ENCODE results near the gene CAGE1. TPM values are rescaled to one million over a fixed set of nuclear protein-coding genes. Genes with fewer than 3 reads are reported as not detected.

Gene CAGE1
- polyA plus RNA-seq, 1 experiment, result not detected

- no peaks in the 10 kb centered on the region; the same call in 1 of the 2 replicates for H3K27me3 ChIP-seq (ENCODE audit: control insufficient read depth, insufficient read depth, low read length)
- POLR2A ChIA-PET, result no interaction called here
- DNase-seq (ENCODE audit: low read depth), result no peak
- no peak overlapping the region for H3K4me3 ChIP-seq (ENCODE audit: low read depth, low read length)
- no peak for TF ChIP-seq CTCF (IDR thresholded peaks at IDR 0.05; ENCODE audit: insufficient read depth, low read depth, low read length)
- no peaks in the 10 kb centered on the region for H3K36me3 ChIP-seq (ENCODE audit: control insufficient read depth, insufficient read depth, low read length)
- CTCF ChIA-PET, result interaction anchor here (0.7 kb wide), 1 partner anchor 75 kb away, joined by 4 read pairs; no protein-coding TSS in a partner anchor
Measured at GRCh38 chr6:7338031-7338430, 51.5 kb downstream of the CAGE1 start.

GRCh38 chr6:7335519-7335918, 54.0 kb downstream of the CAGE1 start:
- Histone ChIP-seq H3K4me3 (ENCODE audit: low read depth, low read length) (no peak overlapping the region), H3K36me3 (ENCODE audit: control insufficient read depth, insufficient read depth, low read length) (no peaks in the 10 kb centered on the region), H3K27me3 (ENCODE audit: control insufficient read depth, insufficient read depth, low read length) (no peaks in the 10 kb centered on the region; the same call in 1 of the 2 replicates)
- ChIA-PET POLR2A (no interaction called here), CTCF (no interaction called here)
- DNase-seq (ENCODE audit: low read depth), result no peak
- no peak for TF ChIP-seq CTCF (IDR thresholded peaks at IDR 0.05; ENCODE audit: insufficient read depth, low read depth, low read length)

- CTCF ChIA-PET, result no interaction called here
Measured at GRCh38 chr6:7334685-7335084, 54.9 kb downstream of the CAGE1 start.

GRCh38 chr6:7332090-7332745, 57.3 kb downstream of the CAGE1 start:
- no peak for DNase-seq (ENCODE audit: low read depth)
- Histone ChIP-seq H3K4me3 (ENCODE audit: low read depth, low read length) (no peak overlapping the region), H3K27me3 (ENCODE audit: control insufficient read depth, insufficient read depth, low read length) (no peaks in the 10 kb centered on the region; the same call in 1 of the 2 replicates), H3K36me3 (ENCODE audit: control insufficient read depth, insufficient read depth, low read length) (no peaks in the 10 kb centered on the region)
- TF ChIP-seq CTCF (IDR thresholded peaks at IDR 0.05; ENCODE audit: insufficient read depth, low read depth, low read length), result no peak
- ChIA-PET CTCF (interaction anchor here (0.6 to 1.6 kb wide), 2 partner anchors 32 to 52 kb away, joined by 3 to 4 read pairs; no protein-coding TSS in a partner anchor), POLR2A (no interaction called here)

More at GRCh38 chr6:7334685-7335084, 54.9 kb downstream of the CAGE1 start:
- POLR2A ChIA-PET, result interaction anchor here (0.6 kb wide), 1 partner anchor 237 kb away, joined by 8 read pairs; no protein-coding TSS in a partner anchor
- TF ChIP-seq CTCF (IDR thresholded peaks at IDR 0.05; ENCODE audit: insufficient read depth, low read depth, low read length), result no peak
- no peak for DNase-seq (ENCODE audit: low read depth)
- Histone ChIP-seq H3K27me3 (ENCODE audit: control insufficient read depth, insufficient read depth, low read length) (no peaks in the 10 kb centered on the region; the same call in 1 of the 2 replicates), H3K4me3 (ENCODE audit: low read depth, low read length) (no peak overlapping the region), H3K36me3 (ENCODE audit: control insufficient read depth, insufficient read depth, low read length) (no peaks in the 10 kb centered on the region)

GRCh38 chr6:7331452-7331851, 58.1 kb downstream of the CAGE1 start:
- POLR2A ChIA-PET, result no interaction called here

More at GRCh38 chr6:7331452-7331851, 58.1 kb downstream of the CAGE1 start:
- DNase-seq (ENCODE audit: low read depth), result no peak
- CTCF ChIA-PET, result interaction anchor here (1.6 kb wide), 1 partner anchor 33 kb away, joined by 4 read pairs; no protein-coding TSS in a partner anchor
- Histone ChIP-seq H3K4me3 (ENCODE audit: low read depth, low read length) (no peak overlapping the region), H3K36me3 (ENCODE audit: control insufficient read depth, insufficient read depth, low read length) (no peaks in the 10 kb centered on the region), H3K27me3 (ENCODE audit: control insufficient read depth, insufficient read depth, low read length) (no peaks in the 10 kb centered on the region; the same call in 1 of the 2 replicates)
- TF ChIP-seq CTCF (IDR thresholded peaks at IDR 0.05; ENCODE audit: insufficient read depth, low read depth, low read length), result no peak

Data from BJ (cell line).